ENCODE results near the gene KLF16.

Gene KLF16

GRCh38 chr19:1864480-1865171, 1.2 kb upstream of the KLF16 start:
- peak; percentile 62 for TF ChIP-seq CTCF (IDR thresholded peaks at IDR 0.05; ENCODE audit: low read depth, low read length)
- DNase-seq (ENCODE audit: extremely low read depth, low read depth): no peak

- peak; percentile 90 for DNase-seq (ENCODE audit: extremely low read depth, low read depth)
- no peak for TF ChIP-seq CTCF (IDR thresholded peaks at IDR 0.05; ENCODE audit: low read depth, low read length)
These were observed 480 bp upstream of the KLF16 start for GRCh38 chr19:1863638-1864479.

- no peak for DNase-seq (ENCODE audit: extremely low read depth, low read depth)
These were observed 703 bp downstream of the KLF16 start for GRCh38 chr19:1862424-1863327.

GRCh38 chr19:1862068-1862423, 1.3 kb downstream of the KLF16 start:
- no peak for DNase-seq (ENCODE audit: extremely low read depth, low read depth)
- no peak for TF ChIP-seq CTCF (IDR thresholded peaks at IDR 0.05; ENCODE audit: low read depth, low read length)

More at GRCh38 chr19:1862424-1863327, 703 bp downstream of the KLF16 start:
- TF ChIP-seq CTCF (IDR thresholded peaks at IDR 0.05; ENCODE audit: low read depth, low read length): no peak

- no peak for TF ChIP-seq CTCF (IDR thresholded peaks at IDR 0.05; ENCODE audit: low read depth, low read length)
- DNase-seq (ENCODE audit: extremely low read depth, low read depth): no peak
These were observed 1.8 kb downstream of the KLF16 start for GRCh38 chr19:1861599-1862031.

GRCh38 chr19:1860821-1861598, 2.4 kb downstream of the KLF16 start:
- no peak for TF ChIP-seq CTCF (IDR thresholded peaks at IDR 0.05; ENCODE audit: low read depth, low read length)
- no peak for DNase-seq (ENCODE audit: extremely low read depth, low read depth)
